Left hindlimb (tissue), 1 donor: ENCODE measurements around the gene PDZRN3.
A peak's percentile ranks its signal among the peaks of the same experiment; 100 is the strongest.

ENCODE experiments used
- DNase-seq: peaks from one replicate; pipeline ENCODE4 v3.0.0-alpha.2; 2018

PDZRN3 gene

GRCh38 chr3:73622091-73622805, 2.5 kb downstream of the PDZRN3 start:
- DNase-seq = peak; percentile 79

- no peak for DNase-seq
Observed at GRCh38 chr3:73621388-73621787, 3.4 kb downstream of the PDZRN3 start.

GRCh38 chr3:73618461-73618860, 6.3 kb downstream of the PDZRN3 start:
- DNase-seq = no peak

- no peak for DNase-seq
Observed at GRCh38 chr3:73616056-73616455, 8.7 kb downstream of the PDZRN3 start.

- no peak for DNase-seq
Observed at GRCh38 chr3:73614419-73614818, 10.3 kb downstream of the PDZRN3 start.

- no peak for DNase-seq
Observed at GRCh38 chr3:73611176-73611575, 13.6 kb downstream of the PDZRN3 start.

- no peak for DNase-seq
Observed at GRCh38 chr3:73610493-73610892, 14.2 kb downstream of the PDZRN3 start.

- DNase-seq = no peak
Observed at GRCh38 chr3:73609655-73610054, 15.1 kb downstream of the PDZRN3 start.

GRCh38 chr3:73609315-73609641, 15.5 kb downstream of the PDZRN3 start:
- DNase-seq = no peak

- no peak for DNase-seq
Observed at GRCh38 chr3:73608456-73609314, 16.1 kb downstream of the PDZRN3 start.

GRCh38 chr3:73605861-73606260, 18.9 kb downstream of the PDZRN3 start:
- DNase-seq = no peak

- DNase-seq = no peak
Observed at GRCh38 chr3:73605412-73605811, 19.3 kb downstream of the PDZRN3 start.

- DNase-seq = no peak
Observed at GRCh38 chr3:73604451-73604850, 20.3 kb downstream of the PDZRN3 start.

GRCh38 chr3:73603762-73604171, 21.0 kb downstream of the PDZRN3 start:
- DNase-seq = no peak

GRCh38 chr3:73602170-73602569, 22.6 kb downstream of the PDZRN3 start:
- no peak for DNase-seq

GRCh38 chr3:73601481-73601880, 23.3 kb downstream of the PDZRN3 start:
- DNase-seq = no peak

- no peak for DNase-seq
Observed at GRCh38 chr3:73601011-73601410, 23.7 kb downstream of the PDZRN3 start.

- DNase-seq = peak; percentile 54
Observed at GRCh38 chr3:73600293-73600938, 24.3 kb downstream of the PDZRN3 start.

- DNase-seq = no peak
Observed at GRCh38 chr3:73599605-73600004, 25.1 kb downstream of the PDZRN3 start.

- no peak for DNase-seq
Observed at GRCh38 chr3:73597476-73597875, 27.3 kb downstream of the PDZRN3 start.

GRCh38 chr3:73592154-73593144, 32.3 kb downstream of the PDZRN3 start:
- no peak for DNase-seq

GRCh38 chr3:73591286-73591800, 33.4 kb downstream of the PDZRN3 start:
- DNase-seq = no peak
